Stimulated activated naive CD8-positive, alpha-beta T cell treated with anti-CD3 and anti-CD28 coated beads, Interleukin-15, Interleukin-2, amounts not matched to agents 100 ng/mL and 50 ng/mL, for 24 hours (primary cell): ENCODE data around the gene TPRX1.
"Not testable (repeated sequence)": the region's sequence is repeated elsewhere in the genome, so short reads cannot be mapped to it uniquely, and the experiment has no call there.

Experiments used
- H3K27ac Mint-ChIP-seq: one replicate; pipeline ENCODE4 v1.8.0; 2021; ENCODE audit warnings: mild to moderate bottlenecking, mixed read lengths
- H3K27me3 Mint-ChIP-seq: one replicate; pipeline ENCODE4 v1.8.0; 2021; ENCODE audit warnings: mixed read lengths
- H3K36me3 Mint-ChIP-seq: one replicate; pipeline ENCODE4 v1.8.0; 2021; ENCODE audit warnings: low read depth, mixed read lengths
- H3K4me1 Mint-ChIP-seq: one replicate; pipeline ENCODE4 v1.8.0; 2021; ENCODE audit warnings: low read depth, mixed read lengths
- H3K4me3 Mint-ChIP-seq: one replicate; pipeline ENCODE4 v1.8.0; 2021; ENCODE audit warnings: mild to moderate bottlenecking, mixed read lengths
- H3K9me3 Mint-ChIP-seq: one replicate; pipeline ENCODE4 v1.8.0; 2021; ENCODE audit warnings: mixed read lengths

Gene TPRX1

GRCh38 chr19:47766670-47767069 lies 37.7 kb downstream of the TPRX1 start:
- peaks cover 3% of the 10 kb centered on the region for H3K4me1 Mint-ChIP-seq
- H3K27me3 Mint-ChIP-seq: no peaks in the 10 kb centered on the region
- H3K4me3 Mint-ChIP-seq: no peak overlapping the region
- no peaks in the 10 kb centered on the region for H3K9me3 Mint-ChIP-seq
- no peak overlapping the region for H3K27ac Mint-ChIP-seq
- H3K36me3 Mint-ChIP-seq: no peaks in the 10 kb centered on the region

DNA sequence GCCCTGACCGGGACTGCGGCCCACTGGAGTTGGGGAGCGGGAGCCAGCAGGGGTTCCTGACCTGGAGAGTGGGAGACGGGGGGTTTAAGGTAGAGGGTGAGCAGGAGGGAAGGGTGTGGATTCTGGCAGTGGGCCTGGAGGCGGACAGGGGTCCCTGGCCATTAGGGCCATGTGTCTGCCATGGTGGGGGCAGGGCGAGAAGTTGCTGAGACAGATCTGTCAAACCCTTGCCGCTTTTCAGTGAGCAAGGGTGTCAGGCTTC lies 38.1 kb downstream of the TPRX1 start:
- Mint-ChIP-seq H3K36me3 (no peaks in the 10 kb centered on the region), H3K4me1 (peaks cover 3% of the 10 kb centered on the region), H3K4me3 (no peak overlapping the region), H3K27ac (no peak overlapping the region), H3K9me3 (no peaks in the 10 kb centered on the region), H3K27me3 (no peaks in the 10 kb centered on the region)

- Mint-ChIP-seq H3K9me3 (no peaks in the 10 kb centered on the region), H3K27me3 (no peaks in the 10 kb centered on the region), H3K27ac (no peak overlapping the region)
These were observed 38.6 kb downstream of the TPRX1 start for GRCh38 chr19:47765523-47766358.

DNA sequence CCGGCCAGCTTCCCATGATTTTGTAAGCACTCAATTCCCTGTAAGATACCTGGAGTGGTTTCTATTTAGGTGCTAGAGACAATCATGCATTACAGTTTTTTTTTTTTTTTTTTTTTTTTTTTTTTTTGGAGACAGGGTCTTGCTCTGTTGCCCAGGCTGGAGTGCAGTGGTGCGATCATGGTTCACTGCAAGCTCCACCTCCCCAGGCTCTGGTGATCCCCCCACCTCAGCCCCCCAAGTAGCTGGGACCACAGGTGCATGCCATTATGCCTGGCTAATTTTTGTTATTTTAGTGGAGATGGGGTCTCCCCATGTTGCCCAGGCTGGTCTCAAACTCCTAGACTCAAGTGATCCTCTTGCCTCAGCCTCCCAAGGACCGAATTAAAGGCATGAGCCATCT lies 39.6 kb downstream of the TPRX1 start:
- H3K4me1 Mint-ChIP-seq, H3K4me3 Mint-ChIP-seq, H3K27ac Mint-ChIP-seq, H3K9me3 Mint-ChIP-seq, H3K36me3 Mint-ChIP-seq, H3K27me3 Mint-ChIP-seq: not testable (repeated sequence)

More at GRCh38 chr19:47765523-47766358, 38.6 kb downstream of the TPRX1 start:
- peaks cover 3% of the 10 kb centered on the region for H3K4me1 Mint-ChIP-seq
- no peak overlapping the region for H3K4me3 Mint-ChIP-seq
- no peaks in the 10 kb centered on the region for H3K36me3 Mint-ChIP-seq

- H3K4me3 Mint-ChIP-seq: no peak overlapping the region
- H3K27me3 Mint-ChIP-seq: no peaks in the 10 kb centered on the region
- no peaks in the 10 kb centered on the region for H3K9me3 Mint-ChIP-seq
- H3K4me1 Mint-ChIP-seq: peaks cover 3% of the 10 kb centered on the region
- no peak overlapping the region for H3K27ac Mint-ChIP-seq
- H3K36me3 Mint-ChIP-seq: peaks cover 19% of the 10 kb centered on the region
These were observed 41.6 kb downstream of the TPRX1 start for GRCh38 chr19:47762615-47763308.

DNA sequence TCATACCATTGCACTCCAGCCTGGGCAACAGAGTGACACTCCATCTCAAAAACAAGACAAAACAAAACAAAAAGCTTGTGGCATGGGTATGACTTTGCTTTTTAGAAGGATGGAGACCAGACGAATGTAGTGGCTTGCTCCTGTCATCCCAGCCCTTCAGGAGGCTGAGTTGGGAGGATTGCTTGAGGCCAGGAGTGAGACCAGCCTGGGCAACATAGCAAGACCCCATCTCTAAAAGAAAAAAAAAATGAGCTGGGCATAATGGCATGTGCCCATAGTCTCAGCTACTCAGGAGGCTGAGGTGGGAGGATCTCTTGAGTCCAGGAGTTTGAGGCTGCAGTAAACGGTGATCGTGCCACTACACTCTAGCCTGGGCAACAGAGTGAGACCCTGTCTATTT lies 42.2 kb downstream of the TPRX1 start:
- Mint-ChIP-seq H3K4me3 (no peak overlapping the region), H3K36me3 (peaks cover 24% of the 10 kb centered on the region), H3K4me1 (peaks cover 3% of the 10 kb centered on the region), H3K9me3 (no peaks in the 10 kb centered on the region), H3K27me3 (no peaks in the 10 kb centered on the region), H3K27ac (no peak overlapping the region)

DNA sequence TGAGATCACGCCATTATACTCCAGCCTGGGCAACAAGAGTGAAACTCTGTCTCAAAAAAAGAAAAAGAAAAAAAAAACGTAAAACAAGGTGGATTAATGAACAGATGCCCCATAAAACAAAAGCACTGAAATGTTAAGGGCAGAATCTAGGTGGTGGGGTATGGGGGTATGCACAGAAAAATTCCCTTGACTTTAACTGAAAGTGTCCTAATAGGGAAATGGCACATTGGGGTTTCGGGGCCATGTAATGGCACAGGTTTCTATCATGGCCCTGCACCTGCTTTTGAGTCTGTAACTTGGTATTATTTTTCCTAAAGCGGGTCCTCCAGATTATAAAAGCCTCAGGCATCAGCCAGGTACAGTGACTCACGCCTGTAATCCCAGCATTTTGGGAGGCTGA lies 42.8 kb downstream of the TPRX1 start:
- Mint-ChIP-seq H3K27me3 (no peaks in the 10 kb centered on the region), H3K36me3 (peaks cover 30% of the 10 kb centered on the region), H3K27ac (no peak overlapping the region), H3K4me3 (no peak overlapping the region), H3K4me1 (peaks cover 3% of the 10 kb centered on the region), H3K9me3 (no peaks in the 10 kb centered on the region)

DNA sequence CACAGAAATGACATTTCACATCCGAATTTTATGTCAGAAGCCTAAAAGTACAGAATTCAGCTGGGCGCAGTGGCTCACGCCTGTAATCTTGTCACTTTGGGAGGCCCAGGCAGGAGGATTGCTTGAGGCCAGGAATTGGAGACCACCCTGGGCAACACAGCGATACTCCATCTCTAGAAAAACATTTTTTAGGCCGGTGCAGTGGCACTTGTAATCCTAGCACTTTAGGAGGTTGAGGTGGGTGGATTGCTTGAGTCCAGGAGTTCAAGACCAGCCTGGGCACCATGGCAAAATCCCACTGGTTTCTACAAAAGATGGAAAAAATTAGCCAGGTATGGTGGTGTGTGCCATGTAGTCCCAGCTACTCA lies 43.7 kb downstream of the TPRX1 start:
- Mint-ChIP-seq H3K9me3 (no peaks in the 10 kb centered on the region), H3K27ac (no peak overlapping the region), H3K27me3 (no peaks in the 10 kb centered on the region), H3K36me3 (peaks cover 34% of the 10 kb centered on the region), H3K4me3 (no peak overlapping the region), H3K4me1 (peaks cover 3% of the 10 kb centered on the region)

DNA sequence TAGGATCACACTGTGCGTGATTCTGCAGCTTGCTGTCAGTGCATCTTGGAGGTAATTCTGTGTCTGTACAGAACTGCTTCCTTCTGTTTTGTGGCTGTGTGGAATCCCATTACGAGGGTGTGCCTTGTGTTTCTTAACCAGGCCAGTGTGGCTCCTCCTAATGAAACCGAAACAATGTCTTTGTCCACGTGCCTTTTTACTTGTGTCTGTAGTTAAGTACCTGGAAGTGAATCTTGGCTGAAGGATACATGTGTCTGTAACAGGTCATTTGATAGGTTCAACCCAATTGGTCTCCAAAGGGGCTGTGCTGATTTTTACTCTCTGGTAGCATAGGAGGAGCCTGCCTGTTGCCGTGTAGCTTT lies 45.9 kb downstream of the TPRX1 start:
- H3K36me3 Mint-ChIP-seq: peaks cover 43% of the 10 kb centered on the region

DNA sequence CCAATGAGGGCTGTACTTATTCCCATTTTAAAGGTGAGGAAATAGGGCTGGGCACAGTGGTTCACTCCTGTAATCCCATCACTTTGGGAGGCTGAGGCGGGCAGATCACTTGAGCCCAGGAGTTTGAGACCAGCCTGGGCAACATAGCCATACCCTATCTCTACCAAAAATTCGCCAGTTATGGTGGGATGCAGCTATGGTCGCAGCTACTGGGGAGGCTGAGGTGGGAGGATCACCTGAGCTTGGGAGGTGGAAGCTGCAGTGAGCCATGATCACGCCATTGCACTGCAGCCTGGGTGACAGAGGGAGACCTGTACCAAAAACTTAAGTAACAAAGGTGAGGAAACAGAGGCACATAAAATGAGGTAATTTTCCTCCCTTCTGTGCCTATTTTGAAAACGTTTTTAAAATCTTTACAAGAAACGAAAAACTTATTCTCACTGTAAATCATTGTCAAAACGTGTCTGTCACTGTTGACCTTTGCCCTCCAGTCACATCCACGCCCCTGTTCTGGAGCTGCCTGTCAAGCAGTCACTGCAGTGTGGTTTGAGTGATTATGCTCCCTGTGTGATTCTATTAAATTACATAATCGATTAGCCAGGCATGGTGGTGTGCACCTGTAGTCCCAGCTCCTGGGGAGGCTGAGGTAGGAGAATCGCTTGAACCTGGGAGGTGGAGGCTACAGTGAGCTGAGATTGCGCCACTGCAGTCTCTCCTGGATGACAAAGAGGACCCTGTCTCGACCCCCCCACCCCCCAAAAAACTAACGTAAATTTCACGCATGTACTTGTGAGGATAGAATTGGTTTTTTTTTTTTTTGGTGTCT lies 46.5 kb downstream of the TPRX1 start:
- Mint-ChIP-seq H3K4me1 (no peaks in the 10 kb centered on the region), H3K9me3 (no peaks in the 10 kb centered on the region), H3K4me3 (no peak overlapping the region), H3K27me3 (no peaks in the 10 kb centered on the region), H3K36me3 (peaks cover 48% of the 10 kb centered on the region), H3K27ac (no peak overlapping the region)

More for the DNA sequence above, 45.9 kb downstream of the TPRX1 start:
- Mint-ChIP-seq H3K27ac (no peak overlapping the region), H3K9me3 (no peaks in the 10 kb centered on the region), H3K27me3 (no peaks in the 10 kb centered on the region), H3K4me3 (no peak overlapping the region), H3K4me1 (no peaks in the 10 kb centered on the region)

GRCh38 chr19:47756953-47757608 lies 47.3 kb downstream of the TPRX1 start:
- H3K4me3 Mint-ChIP-seq: no peak overlapping the region
- no peaks in the 10 kb centered on the region for H3K9me3 Mint-ChIP-seq
- H3K36me3 Mint-ChIP-seq: peaks cover 54% of the 10 kb centered on the region
- no peak overlapping the region for H3K27ac Mint-ChIP-seq
- H3K4me1 Mint-ChIP-seq: no peaks in the 10 kb centered on the region
- H3K27me3 Mint-ChIP-seq: no peaks in the 10 kb centered on the region

DNA sequence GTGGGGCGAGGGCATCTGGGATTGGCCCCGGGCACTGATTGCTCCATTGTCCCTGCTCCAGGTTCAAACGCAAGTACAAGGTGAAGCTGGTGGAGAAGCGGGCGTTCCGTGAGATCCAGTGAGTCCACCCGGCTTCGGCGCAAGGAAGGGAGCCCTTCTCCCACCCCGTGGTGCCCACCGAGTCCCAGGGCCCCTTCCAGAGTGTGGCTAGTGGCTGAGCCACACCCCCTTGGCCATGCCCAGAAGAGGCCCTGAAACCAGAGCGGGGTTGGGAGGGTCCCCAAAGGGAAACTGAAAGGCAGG lies 47.8 kb downstream of the TPRX1 start:
- H3K36me3 Mint-ChIP-seq: peaks cover 56% of the 10 kb centered on the region
- no peaks in the 10 kb centered on the region for H3K4me1 Mint-ChIP-seq
- H3K27me3 Mint-ChIP-seq: no peaks in the 10 kb centered on the region
- H3K4me3 Mint-ChIP-seq: no peak overlapping the region
- no peaks in the 10 kb centered on the region for H3K9me3 Mint-ChIP-seq
- no peak overlapping the region for H3K27ac Mint-ChIP-seq

- Mint-ChIP-seq H3K9me3 (no peaks in the 10 kb centered on the region), H3K27ac (no peak overlapping the region), H3K4me3 (no peak overlapping the region), H3K36me3 (peaks cover 61% of the 10 kb centered on the region), H3K4me1 (no peaks in the 10 kb centered on the region), H3K27me3 (no peaks in the 10 kb centered on the region)
These were observed 48.4 kb downstream of the TPRX1 start for GRCh38 chr19:47755762-47756626.

DNA sequence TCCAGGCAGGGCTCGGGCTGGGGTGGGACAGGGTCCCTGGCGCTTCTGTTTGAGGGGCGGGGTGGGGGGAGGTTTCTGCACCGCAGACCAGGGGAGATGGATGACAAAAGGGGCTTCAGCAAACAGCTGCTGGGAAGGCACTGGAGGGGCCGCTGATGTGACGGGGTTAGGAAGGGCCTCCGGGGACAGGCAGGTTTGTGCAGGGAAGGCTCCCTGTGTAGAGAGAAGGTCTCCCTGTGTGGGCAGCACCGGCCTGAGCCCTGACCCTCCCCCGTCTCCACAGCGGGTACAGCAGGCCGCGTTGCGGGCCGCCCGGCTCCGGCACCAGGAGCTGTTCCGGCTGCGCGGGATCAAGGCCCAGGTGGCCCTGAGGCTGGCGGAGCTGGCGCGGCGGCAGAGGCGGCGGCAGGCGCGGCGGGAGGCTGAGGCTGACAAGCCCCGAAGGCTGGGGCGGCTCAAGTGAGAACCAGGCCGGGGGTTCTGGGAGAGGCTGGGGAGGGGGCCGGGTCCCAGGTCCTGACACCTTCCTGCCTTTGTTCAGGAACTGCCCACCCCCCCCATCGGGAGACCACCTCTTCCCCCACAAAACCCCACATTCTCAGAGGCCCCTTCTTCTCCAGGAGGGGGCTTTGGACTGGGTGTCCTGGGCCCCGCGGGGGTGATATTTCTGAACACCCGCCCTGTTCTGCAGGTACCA lies 49.1 kb downstream of the TPRX1 start:
- no peak overlapping the region for H3K4me3 Mint-ChIP-seq
- H3K4me1 Mint-ChIP-seq: no peaks in the 10 kb centered on the region
- H3K36me3 Mint-ChIP-seq: peaks cover 65% of the 10 kb centered on the region
- H3K27me3 Mint-ChIP-seq: no peaks in the 10 kb centered on the region
- H3K27ac Mint-ChIP-seq: no peak overlapping the region
- H3K9me3 Mint-ChIP-seq: no peaks in the 10 kb centered on the region
